A673 (cell line): ENCODE results near the gene DLX1.
"Not testable (repeated sequence)": the region's sequence is repeated elsewhere in the genome, so short reads cannot be mapped to it uniquely, and the experiment has no call there.

Experiments used
- EZH2 ChIP-seq: fragments of 200-600 bp; sonication (generic); IDR thresholded peaks from 2 replicates; pipeline ENCODE4 v1.6.1; 2017; ENCODE audit warnings: borderline replicate concordance, low read depth, mild to moderate bottlenecking, mixed read lengths, antibody characterized with exemption, low read length; ENCODE audit not compliant: poor library complexity, severe bottlenecking
- TF ChIP-seq, protein P1 (sequence below): fragments of 300-800, 200-600 bp; sonication (generic); conservative IDR thresholded peaks from 2 replicates; pipeline ENCODE4 v1.5.1; 2017; ENCODE audit warnings: low read depth, mild to moderate bottlenecking, antibody characterized with exemption, low read length, moderate library complexity, mixed read lengths

DNA sequence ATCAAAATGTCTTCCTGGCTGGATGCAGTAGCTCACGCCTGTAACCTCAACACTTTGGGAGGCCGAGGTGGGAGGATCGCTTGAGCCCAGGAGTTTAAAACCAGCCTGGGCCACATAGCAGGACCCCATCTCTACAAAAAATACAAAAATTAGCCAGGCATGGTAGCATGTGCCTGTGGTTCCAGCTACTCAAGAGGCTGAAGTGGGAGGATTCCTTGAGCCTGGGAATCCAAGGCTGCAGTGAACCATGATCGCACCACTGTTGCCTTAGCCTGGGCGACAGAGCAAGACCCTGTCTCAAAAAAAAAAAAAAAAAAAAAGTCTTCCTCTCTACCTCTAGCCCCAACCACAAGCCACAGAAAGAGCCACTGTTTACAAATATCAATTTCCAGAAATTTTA lies 25.2 kb upstream of the DLX1 start:
- TF ChIP-seq, protein P1, sequence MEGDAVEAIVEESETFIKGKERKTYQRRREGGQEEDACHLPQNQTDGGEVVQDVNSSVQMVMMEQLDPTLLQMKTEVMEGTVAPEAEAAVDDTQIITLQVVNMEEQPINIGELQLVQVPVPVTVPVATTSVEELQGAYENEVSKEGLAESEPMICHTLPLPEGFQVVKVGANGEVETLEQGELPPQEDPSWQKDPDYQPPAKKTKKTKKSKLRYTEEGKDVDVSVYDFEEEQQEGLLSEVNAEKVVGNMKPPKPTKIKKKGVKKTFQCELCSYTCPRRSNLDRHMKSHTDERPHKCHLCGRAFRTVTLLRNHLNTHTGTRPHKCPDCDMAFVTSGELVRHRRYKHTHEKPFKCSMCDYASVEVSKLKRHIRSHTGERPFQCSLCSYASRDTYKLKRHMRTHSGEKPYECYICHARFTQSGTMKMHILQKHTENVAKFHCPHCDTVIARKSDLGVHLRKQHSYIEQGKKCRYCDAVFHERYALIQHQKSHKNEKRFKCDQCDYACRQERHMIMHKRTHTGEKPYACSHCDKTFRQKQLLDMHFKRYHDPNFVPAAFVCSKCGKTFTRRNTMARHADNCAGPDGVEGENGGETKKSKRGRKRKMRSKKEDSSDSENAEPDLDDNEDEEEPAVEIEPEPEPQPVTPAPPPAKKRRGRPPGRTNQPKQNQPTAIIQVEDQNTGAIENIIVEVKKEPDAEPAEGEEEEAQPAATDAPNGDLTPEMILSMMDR, result not testable (repeated sequence)
- TF ChIP-seq EZH2, result not testable (repeated sequence)
